ENCODE results near the gene PYDC1. TPM values are rescaled to one million over a fixed set of nuclear protein-coding genes. Genes with fewer than 3 reads are reported as not detected.

Gene PYDC1
- total and polyA plus RNA-seq, 2 of the 13 experiments (the other 11 are each of a cell fraction or from before 2014, with no cell fraction given), result not detected

GRCh38 chr16:31201582-31202413 lies 15.1 kb downstream of the PYDC1 start (continued):
- TF ChIP-seq HNRNPL (IDR thresholded peaks at IDR 0.05; ENCODE audit: low read depth, low read length), result 0 out of 2 replicates have a peak, but pooled peaks have one; percentile 21
- 0 out of 2 replicates have a peak, but pooled peaks have one; percentile 77 for TF ChIP-seq FOXO4 (CRISPR knock-in tag; conservative IDR thresholded peaks at IDR 0.05)
- TF ChIP-seq ZNF546 (CRISPR knock-in tag; conservative IDR thresholded peaks at IDR 0.05), result 0 out of 2 replicates have a peak, but pooled peaks have one; percentile 36
- peak; percentile 96 for TF ChIP-seq AGO2 (optimal IDR thresholded peaks at IDR 0.05; ENCODE audit: low read depth, low read length)
- TF ChIP-seq POLR2AphosphoS2 (IDR thresholded peaks at IDR 0.05; ENCODE audit: low read depth, low read length), result peak; percentile 81
- no peak for TF ChIP-seq HMGXB3 (CRISPR knock-in tag; IDR thresholded peaks at IDR 0.05; ENCODE audit: borderline replicate concordance)
- TF ChIP-seq NCOR1 (IDR thresholded peaks at IDR 0.05; ENCODE audit: borderline replicate concordance, low read length), result no peak
- TF ChIP-seq RBAK (CRISPR knock-in tag; IDR thresholded peaks at IDR 0.05), result no peak
- TF ChIP-seq ZNF224 (CRISPR knock-in tag; IDR thresholded peaks at IDR 0.05), result no peak
- peak; percentile 65 for TF ChIP-seq IRF9 (CRISPR knock-in tag; IDR thresholded peaks at IDR 0.05; ENCODE audit: borderline replicate concordance)
- TF ChIP-seq CHD2 (IDR thresholded peaks at IDR 0.05; ENCODE audit: low read depth, low read length), result peak; percentile 83
- 0 out of 2 replicates have a peak, but pooled peaks have one; percentile 23 for TF ChIP-seq RAD21 (CRISPR knock-in tag; IDR thresholded peaks at IDR 0.05)
- TF ChIP-seq SATB2 (CRISPR knock-in tag; IDR thresholded peaks at IDR 0.05), result no peak
- no peak for TF ChIP-seq NONO (IDR thresholded peaks at IDR 0.05)
- peak; percentile 27; the same call in 1 of the 2 replicates for TF ChIP-seq NONO (CRISPR knock-in tag; conservative IDR thresholded peaks at IDR 0.05)
- TF ChIP-seq THAP9 (CRISPR knock-in tag; IDR thresholded peaks at IDR 0.05; ENCODE audit: borderline replicate concordance), result peak; percentile 49; the same call in 1 of the 2 replicates
- TF ChIP-seq LBX2 (CRISPR knock-in tag; IDR thresholded peaks at IDR 0.05; ENCODE audit: borderline replicate concordance), result peak; percentile 38; the same call in 1 of the 2 replicates
- TF ChIP-seq ZNF343 (CRISPR knock-in tag; IDR thresholded peaks at IDR 0.05), result no peak

Measured in HepG2 (cell line).